KMS-11 (cell line): ENCODE data around the gene MAP7D3.

ENCODE experiments used
- H2AFZ ChIP-seq: fragments of 200-600 bp; sonication (generic); 2 replicates; pipeline ENCODE4 v1.6.1; 2016; ENCODE audit warnings: antibody characterized with exemption, mixed run types, low read depth
- H3K27ac ChIP-seq: fragments of 200-600 bp; sonication (generic); 2 replicates; pipeline ENCODE4 v1.6.1; 2016; ENCODE audit warnings: mild to moderate bottlenecking, mixed run types
- H3K27me3 ChIP-seq: fragments of 200-600 bp; sonication (generic); 2 replicates; pipeline ENCODE4 v1.6.1; 2017; ENCODE audit warnings: mild to moderate bottlenecking, low read depth, mixed run types, moderate library complexity; ENCODE audit not compliant: insufficient read depth
- H3K36me3 ChIP-seq: fragments of 200-600 bp; sonication (generic); 2 replicates; pipeline ENCODE4 v1.6.1; 2017; ENCODE audit warnings: mild to moderate bottlenecking, mixed run types; ENCODE audit not compliant: insufficient read depth
- H3K4me1 ChIP-seq: fragments of 200-600 bp; sonication (generic); 2 replicates; pipeline ENCODE4 v1.6.1; 2016; ENCODE audit warnings: mild to moderate bottlenecking, low read depth, mixed run types; ENCODE audit not compliant: poor library complexity, severe bottlenecking
- H3K4me2 ChIP-seq: fragments of 200-600 bp; sonication (generic); 2 replicates; pipeline ENCODE4 v1.7.0; 2016; ENCODE audit warnings: mild to moderate bottlenecking, mixed run types
- H3K4me3 ChIP-seq: fragments of 200-600 bp; sonication (generic); IDR thresholded peaks from 2 replicates; pipeline ENCODE4 v1.6.1; 2017; ENCODE audit warnings: low read depth, low read length, mixed read lengths; ENCODE audit not compliant: insufficient read depth
- H3K79me2 ChIP-seq: fragments of 200-600 bp; sonication (generic); 2 replicates; pipeline ENCODE4 v1.6.1; 2016; ENCODE audit warnings: low read depth, mixed run types; ENCODE audit not compliant: insufficient read depth
- H3K9ac ChIP-seq: fragments of 200-600 bp; sonication (generic); 2 replicates; pipeline ENCODE4 v1.6.1; 2016; ENCODE audit warnings: mild to moderate bottlenecking, mixed run types
- H4K20me1 ChIP-seq: fragments of 200-600 bp; sonication (generic); 2 replicates; pipeline ENCODE4 v1.6.1; 2016; ENCODE audit warnings: mild to moderate bottlenecking, mixed run types; ENCODE audit not compliant: insufficient read depth
- TF ChIP-seq, protein P1 (sequence below): fragments of 200-600 bp; sonication (generic); conservative IDR thresholded peaks from 2 replicates; pipeline ENCODE4 v1.6.1; 2017; ENCODE audit warnings: low read depth, mild to moderate bottlenecking, antibody characterized with exemption, low read length, moderate library complexity, mixed read lengths

MAP7D3 gene

DNA sequence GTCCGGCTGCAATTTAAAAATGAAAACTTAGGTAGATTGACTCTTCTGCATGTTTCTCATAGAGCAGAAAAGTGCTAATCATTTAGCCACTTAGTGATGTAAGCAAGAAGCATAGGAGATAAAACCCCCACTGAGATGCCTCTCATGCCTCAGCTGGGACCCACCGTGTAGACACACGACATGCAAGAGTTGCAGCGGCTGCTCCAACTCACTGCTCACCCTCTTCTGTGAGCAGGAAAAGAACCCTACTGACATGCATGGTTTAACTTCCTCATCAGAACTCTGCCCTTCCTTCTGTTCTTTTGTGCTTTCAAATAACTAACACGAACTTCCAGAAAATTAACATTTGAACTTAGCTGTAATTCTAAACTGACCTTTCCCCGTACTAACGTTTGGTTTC is 41.0 kb downstream of the MAP7D3 start:
- TF ChIP-seq, protein P1, sequence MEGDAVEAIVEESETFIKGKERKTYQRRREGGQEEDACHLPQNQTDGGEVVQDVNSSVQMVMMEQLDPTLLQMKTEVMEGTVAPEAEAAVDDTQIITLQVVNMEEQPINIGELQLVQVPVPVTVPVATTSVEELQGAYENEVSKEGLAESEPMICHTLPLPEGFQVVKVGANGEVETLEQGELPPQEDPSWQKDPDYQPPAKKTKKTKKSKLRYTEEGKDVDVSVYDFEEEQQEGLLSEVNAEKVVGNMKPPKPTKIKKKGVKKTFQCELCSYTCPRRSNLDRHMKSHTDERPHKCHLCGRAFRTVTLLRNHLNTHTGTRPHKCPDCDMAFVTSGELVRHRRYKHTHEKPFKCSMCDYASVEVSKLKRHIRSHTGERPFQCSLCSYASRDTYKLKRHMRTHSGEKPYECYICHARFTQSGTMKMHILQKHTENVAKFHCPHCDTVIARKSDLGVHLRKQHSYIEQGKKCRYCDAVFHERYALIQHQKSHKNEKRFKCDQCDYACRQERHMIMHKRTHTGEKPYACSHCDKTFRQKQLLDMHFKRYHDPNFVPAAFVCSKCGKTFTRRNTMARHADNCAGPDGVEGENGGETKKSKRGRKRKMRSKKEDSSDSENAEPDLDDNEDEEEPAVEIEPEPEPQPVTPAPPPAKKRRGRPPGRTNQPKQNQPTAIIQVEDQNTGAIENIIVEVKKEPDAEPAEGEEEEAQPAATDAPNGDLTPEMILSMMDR = no peak
- Histone ChIP-seq H3K9ac (no peak overlapping the region), H3K27ac (no peak overlapping the region), H3K36me3 (no peaks in the 10 kb centered on the region), H4K20me1 (no peaks in the 10 kb centered on the region), H3K4me2 (no peak overlapping the region), H3K4me1 (peaks cover 12% of the 10 kb centered on the region), H3K79me2 (no peaks in the 10 kb centered on the region), H3K27me3 (no peaks in the 10 kb centered on the region), H3K4me3 (no peak overlapping the region), H2AFZ (no peak overlapping the region)

DNA sequence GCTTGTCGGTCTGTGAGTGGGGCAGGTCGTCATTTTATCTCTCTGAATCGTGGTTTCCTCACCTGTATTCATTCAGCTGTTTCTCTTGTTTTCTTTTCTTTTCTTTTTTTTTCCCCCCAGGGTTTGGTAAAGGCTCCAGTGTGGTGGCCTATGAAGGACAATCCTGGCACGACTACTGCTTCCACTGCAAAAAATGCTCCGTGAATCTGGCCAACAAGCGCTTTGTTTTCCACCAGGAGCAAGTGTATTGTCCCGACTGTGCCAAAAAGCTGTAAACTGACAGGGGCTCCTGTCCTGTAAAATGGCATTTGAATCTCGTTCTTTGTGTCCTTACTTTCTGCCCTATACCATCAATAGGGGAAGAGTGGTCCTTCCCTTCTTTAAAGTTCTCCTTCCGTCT is 41.4 kb downstream of the MAP7D3 start:
- Histone ChIP-seq H3K27me3 (no peaks in the 10 kb centered on the region), H3K4me2 (no peak overlapping the region), H2AFZ (no peak overlapping the region), H3K27ac (no peak overlapping the region), H3K4me1 (peaks cover 8% of the 10 kb centered on the region), H4K20me1 (no peaks in the 10 kb centered on the region), H3K36me3 (no peaks in the 10 kb centered on the region), H3K4me3 (no peak overlapping the region), H3K9ac (no peak overlapping the region), H3K79me2 (no peaks in the 10 kb centered on the region)
- TF ChIP-seq, protein P1 = no peak

DNA sequence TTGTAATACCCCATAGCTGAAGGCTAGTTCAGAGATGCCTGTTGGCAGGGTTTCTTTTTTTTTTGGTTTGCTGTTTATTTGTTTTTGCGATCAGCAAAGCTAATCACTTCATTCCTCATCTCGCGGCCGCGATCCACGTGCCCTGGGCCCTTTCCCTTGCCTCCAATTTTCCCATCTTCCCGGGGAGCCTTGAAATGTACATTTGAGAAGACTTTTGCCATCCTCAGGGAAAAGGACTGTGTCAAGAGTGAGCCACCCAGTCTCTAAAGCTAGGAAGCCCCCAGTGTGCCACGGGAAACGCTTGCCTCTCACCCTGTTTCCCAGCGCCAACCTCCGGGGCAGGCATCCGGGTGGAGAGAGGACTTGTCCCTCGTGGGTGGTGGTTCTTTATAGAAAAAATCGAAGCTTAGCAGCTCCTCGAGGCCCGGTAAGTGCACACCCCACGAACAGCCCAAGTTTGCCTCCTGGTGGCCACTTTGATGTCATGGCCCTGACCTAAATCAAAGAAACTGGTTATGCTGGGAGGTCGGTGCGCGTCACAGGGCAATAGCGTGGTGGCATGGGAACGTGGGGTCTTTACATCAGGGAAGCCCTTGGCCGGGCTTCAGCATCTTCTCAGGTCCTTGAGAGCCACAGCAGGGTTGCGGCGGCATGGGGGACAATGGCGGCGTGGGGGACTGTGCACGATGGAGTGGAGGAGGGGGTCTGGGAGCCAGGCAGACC is 42.0 kb downstream of the MAP7D3 start:
- H2AFZ ChIP-seq = no peak overlapping the region
- H3K79me2 ChIP-seq = no peaks in the 10 kb centered on the region
- no peak overlapping the region for H3K27ac ChIP-seq
- H3K4me3 ChIP-seq = no peak overlapping the region
- peaks cover 3% of the 10 kb centered on the region for H3K4me1 ChIP-seq
- TF ChIP-seq, protein P1 = peak; percentile 55
- no peaks in the 10 kb centered on the region for H3K36me3 ChIP-seq
- H4K20me1 ChIP-seq = no peaks in the 10 kb centered on the region
- H3K4me2 ChIP-seq = no peak overlapping the region
- no peak overlapping the region for H3K9ac ChIP-seq
- H3K27me3 ChIP-seq = no peaks in the 10 kb centered on the region

DNA sequence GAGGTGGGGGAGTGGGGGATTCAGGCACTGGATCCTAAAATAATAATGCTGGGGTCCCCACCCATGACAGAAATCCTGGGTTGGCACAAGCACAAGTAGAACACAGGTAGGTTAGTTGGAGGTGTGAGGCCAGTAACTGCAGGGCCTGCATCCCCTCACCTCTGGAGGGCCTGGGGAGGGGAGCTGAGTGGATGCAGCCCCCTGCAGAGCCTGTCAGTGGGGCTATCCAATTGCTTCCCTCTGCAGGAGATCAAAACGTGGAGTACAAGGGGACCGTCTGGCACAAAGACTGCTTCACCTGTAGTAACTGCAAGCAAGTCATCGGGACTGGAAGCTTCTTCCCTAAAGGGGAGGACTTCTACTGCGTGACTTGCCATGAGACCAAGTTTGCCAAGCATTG is 43.7 kb downstream of the MAP7D3 start:
- Histone ChIP-seq H3K4me2 (no peak overlapping the region), H4K20me1 (no peaks in the 10 kb centered on the region), H3K79me2 (no peaks in the 10 kb centered on the region), H3K27ac (no peak overlapping the region), H3K4me1 (peaks cover 11% of the 10 kb centered on the region), H3K4me3 (no peak overlapping the region), H2AFZ (no peak overlapping the region), H3K36me3 (no peaks in the 10 kb centered on the region), H3K27me3 (no peaks in the 10 kb centered on the region), H3K9ac (no peak overlapping the region)
- TF ChIP-seq, protein P1 = no peak
